ENCODE data around the gene SIK3. TPM values are rescaled to one million over a fixed set of nuclear protein-coding genes. Genes with fewer than 3 reads are reported as not detected.
A peak's percentile ranks its signal among the peaks of the same experiment; 100 is the strongest.

Gene SIK3
- total and polyA plus RNA-seq, 4 donors: 6.4 to 64.2 (median 39.0) TPM

- Histone ChIP-seq H3K4me3 (ENCODE audit: low read length in 2 of 2) (no peak overlapping the region), H3K27ac (ENCODE audit: low read depth in 1 of 2, low read length in 2 of 2) (no peak overlapping the region), H3K4me1 (ENCODE audit: control insufficient read depth in 1 of 2, insufficient read depth in 2 of 2, low read length in 2 of 2) (no peaks in the 10 kb centered on the region), H3K9me3 (ENCODE audit: control insufficient read depth, low read length) (no peaks in the 10 kb centered on the region), H3K36me3 (ENCODE audit: control insufficient read depth in 1 of 2, insufficient read depth in 2 of 2, low read length in 1 of 2) (no peaks in the 10 kb centered on the region), H3K27me3 (ENCODE audit: control insufficient read depth in 1 of 2, insufficient read depth in 2 of 2, low read length in 1 of 2) (no peaks in the 10 kb centered on the region)
- intact Hi-C loops (cut with DNase I): no loop called here
- DNase-seq: no peak
- WGBS, 2 donors: 88 to 91% methylated on average over 2 of the region's 2 CpGs
- ATAC-seq (ENCODE audit: low FRiP score): no peak
Measured at GRCh38 chr11:116969694-116970093, 128.5 kb downstream of the SIK3 start.

- ATAC-seq (ENCODE audit: low FRiP score): no peak
Measured at GRCh38 chr11:116964269-116964668, 134.0 kb downstream of the SIK3 start.

GRCh38 chr11:116963813-116964212 is 134.4 kb downstream of the SIK3 start:
- Histone ChIP-seq H3K27me3 (ENCODE audit: control insufficient read depth in 1 of 2, insufficient read depth in 2 of 2, low read length in 1 of 2) (no peaks in the 10 kb centered on the region), H3K4me1 (ENCODE audit: control insufficient read depth in 1 of 2, insufficient read depth in 2 of 2, low read length in 2 of 2) (no peaks in the 10 kb centered on the region)
- intact Hi-C loops (cut with DNase I): no loop called here

More at GRCh38 chr11:116964269-116964668, 134.0 kb downstream of the SIK3 start:
- no peak overlapping the region for H3K4me3 ChIP-seq (ENCODE audit: low read length in 2 of 2)
- no peak for DNase-seq
- no peaks in the 10 kb centered on the region for H3K27me3 ChIP-seq (ENCODE audit: control insufficient read depth in 1 of 2, insufficient read depth in 2 of 2, low read length in 1 of 2)
- H3K9me3 ChIP-seq (ENCODE audit: control insufficient read depth, low read length): no peaks in the 10 kb centered on the region
- H3K36me3 ChIP-seq (ENCODE audit: control insufficient read depth in 1 of 2, insufficient read depth in 2 of 2, low read length in 1 of 2): no peaks in the 10 kb centered on the region
- H3K4me1 ChIP-seq (ENCODE audit: control insufficient read depth in 1 of 2, insufficient read depth in 2 of 2, low read length in 2 of 2): no peaks in the 10 kb centered on the region
- H3K27ac ChIP-seq (ENCODE audit: low read depth in 1 of 2, low read length in 2 of 2): no peak overlapping the region
- intact Hi-C loops (cut with DNase I): no loop called here
- WGBS, 2 donors: 69 to 76% methylated on average over 4 of the region's 4 CpGs

GRCh38 chr11:116962108-116962507 is 136.1 kb downstream of the SIK3 start:
- intact Hi-C loops (cut with DNase I): no loop called here
- no peaks in the 10 kb centered on the region for H3K9me3 ChIP-seq (ENCODE audit: control insufficient read depth, low read length)

More at GRCh38 chr11:116963813-116964212, 134.4 kb downstream of the SIK3 start:
- ATAC-seq (ENCODE audit: low FRiP score) (no peak), DNase-seq (no peak)
- no peak overlapping the region for H3K27ac ChIP-seq (ENCODE audit: low read depth in 1 of 2, low read length in 2 of 2)
- no peak overlapping the region for H3K4me3 ChIP-seq (ENCODE audit: low read length in 2 of 2)
- H3K36me3 ChIP-seq (ENCODE audit: control insufficient read depth in 1 of 2, insufficient read depth in 2 of 2, low read length in 1 of 2): peaks cover 0 to 2% of the 10 kb centered on the region in 2 donors
- WGBS, 2 donors: 64 to 81% methylated on average over 4 of the region's 4 CpGs
- no peaks in the 10 kb centered on the region for H3K9me3 ChIP-seq (ENCODE audit: control insufficient read depth, low read length)

GRCh38 chr11:116960930-116961329 is 137.3 kb downstream of the SIK3 start:
- intact Hi-C loops (cut with DNase I): no loop called here
- Histone ChIP-seq H3K27me3 (ENCODE audit: control insufficient read depth in 1 of 2, insufficient read depth in 2 of 2, low read length in 1 of 2) (no peaks in the 10 kb centered on the region), H3K4me1 (ENCODE audit: control insufficient read depth in 1 of 2, insufficient read depth in 2 of 2, low read length in 2 of 2) (no peaks in the 10 kb centered on the region), H3K36me3 (ENCODE audit: control insufficient read depth in 1 of 2, insufficient read depth in 2 of 2, low read length in 1 of 2) (peaks cover 2% of the 10 kb centered on the region in 2 donors), H3K4me3 (ENCODE audit: low read length in 2 of 2) (no peak overlapping the region), H3K27ac (ENCODE audit: low read depth in 1 of 2, low read length in 2 of 2) (peak overlapping the region in 1 of 2 donors; percentile 40), H3K9me3 (ENCODE audit: control insufficient read depth, low read length) (no peaks in the 10 kb centered on the region)
- ATAC-seq (ENCODE audit: low FRiP score) (no peak), DNase-seq (no peak)
- WGBS, 2 donors: 9 to 12% methylated on average over 3 of the region's 3 CpGs

More at GRCh38 chr11:116962108-116962507, 136.1 kb downstream of the SIK3 start:
- Histone ChIP-seq H3K4me1 (ENCODE audit: control insufficient read depth in 1 of 2, insufficient read depth in 2 of 2, low read length in 2 of 2) (no peaks in the 10 kb centered on the region), H3K27ac (ENCODE audit: low read depth in 1 of 2, low read length in 2 of 2) (no peak overlapping the region), H3K27me3 (ENCODE audit: control insufficient read depth in 1 of 2, insufficient read depth in 2 of 2, low read length in 1 of 2) (no peaks in the 10 kb centered on the region), H3K36me3 (ENCODE audit: control insufficient read depth in 1 of 2, insufficient read depth in 2 of 2, low read length in 1 of 2) (peaks cover 0 to 2% of the 10 kb centered on the region in 2 donors), H3K4me3 (ENCODE audit: low read length in 2 of 2) (no peak overlapping the region)
- 91 to 94% methylated on average over 4 of the region's 4 CpGs for WGBS, 2 donors
- ATAC-seq (ENCODE audit: low FRiP score): no peak
- DNase-seq: no peak

GRCh38 chr11:116958246-116958645 is 140.0 kb downstream of the SIK3 start:
- Histone ChIP-seq H3K27ac (ENCODE audit: low read depth in 1 of 2, low read length in 2 of 2) (no peak overlapping the region), H3K27me3 (ENCODE audit: control insufficient read depth in 1 of 2, insufficient read depth in 2 of 2, low read length in 1 of 2) (no peaks in the 10 kb centered on the region), H3K4me3 (ENCODE audit: low read length in 2 of 2) (no peak overlapping the region), H3K36me3 (ENCODE audit: control insufficient read depth in 1 of 2, insufficient read depth in 2 of 2, low read length in 1 of 2) (peaks cover 2 to 7% of the 10 kb centered on the region in 2 donors), H3K9me3 (ENCODE audit: control insufficient read depth, low read length) (no peaks in the 10 kb centered on the region), H3K4me1 (ENCODE audit: control insufficient read depth in 1 of 2, insufficient read depth in 2 of 2, low read length in 2 of 2) (no peaks in the 10 kb centered on the region)
- 74 to 85% methylated on average over 3 of the region's 3 CpGs for WGBS, 2 donors
- ATAC-seq (ENCODE audit: low FRiP score): no peak
- intact Hi-C loops (cut with DNase I): no loop called here
- no peak for DNase-seq

GRCh38 chr11:116955949-116956348 is 142.3 kb downstream of the SIK3 start:
- DNase-seq (no peak), ATAC-seq (ENCODE audit: low FRiP score) (no peak)
- H3K36me3 ChIP-seq (ENCODE audit: control insufficient read depth in 1 of 2, insufficient read depth in 2 of 2, low read length in 1 of 2): peaks cover 2 to 9% of the 10 kb centered on the region in 2 donors
- H3K27ac ChIP-seq (ENCODE audit: low read depth in 1 of 2, low read length in 2 of 2): no peak overlapping the region
- no peak overlapping the region for H3K4me3 ChIP-seq (ENCODE audit: low read length in 2 of 2)
- no peaks in the 10 kb centered on the region for H3K27me3 ChIP-seq (ENCODE audit: control insufficient read depth in 1 of 2, insufficient read depth in 2 of 2, low read length in 1 of 2)
- 55 to 86% methylated on average over 4 of the region's 4 CpGs for WGBS, 2 donors
- H3K4me1 ChIP-seq (ENCODE audit: control insufficient read depth in 1 of 2, insufficient read depth in 2 of 2, low read length in 2 of 2): peaks cover 0 to 2% of the 10 kb centered on the region in 2 donors
- H3K9me3 ChIP-seq (ENCODE audit: control insufficient read depth, low read length): no peaks in the 10 kb centered on the region
- intact Hi-C loops (cut with DNase I): no loop called here

GRCh38 chr11:116955548-116955947 is 142.7 kb downstream of the SIK3 start:
- intact Hi-C loops (cut with DNase I): no loop called here
- no peak for ATAC-seq (ENCODE audit: low FRiP score)
- no peak for DNase-seq
- H3K4me1 ChIP-seq (ENCODE audit: control insufficient read depth in 1 of 2, insufficient read depth in 2 of 2, low read length in 2 of 2): peaks cover 0 to 2% of the 10 kb centered on the region in 2 donors
- 96 to 97% methylated on average over 3 of the region's 3 CpGs for WGBS, 2 donors
- no peak overlapping the region for H3K27ac ChIP-seq (ENCODE audit: low read depth in 1 of 2, low read length in 2 of 2)
- no peak overlapping the region for H3K4me3 ChIP-seq (ENCODE audit: low read length in 2 of 2)
- peaks cover 2 to 9% of the 10 kb centered on the region in 2 donors for H3K36me3 ChIP-seq (ENCODE audit: control insufficient read depth in 1 of 2, insufficient read depth in 2 of 2, low read length in 1 of 2)
- H3K27me3 ChIP-seq (ENCODE audit: control insufficient read depth in 1 of 2, insufficient read depth in 2 of 2, low read length in 1 of 2): no peaks in the 10 kb centered on the region
- no peaks in the 10 kb centered on the region for H3K9me3 ChIP-seq (ENCODE audit: control insufficient read depth, low read length)

- Histone ChIP-seq H3K4me3 (ENCODE audit: low read length in 2 of 2) (no peak overlapping the region), H3K27ac (ENCODE audit: low read depth in 1 of 2, low read length in 2 of 2) (no peak overlapping the region), H3K36me3 (ENCODE audit: control insufficient read depth in 1 of 2, insufficient read depth in 2 of 2, low read length in 1 of 2) (peaks cover 0 to 12% of the 10 kb centered on the region in 2 donors), H3K4me1 (ENCODE audit: control insufficient read depth in 1 of 2, insufficient read depth in 2 of 2, low read length in 2 of 2) (peaks cover 0 to 2% of the 10 kb centered on the region in 2 donors), H3K27me3 (ENCODE audit: control insufficient read depth in 1 of 2, insufficient read depth in 2 of 2, low read length in 1 of 2) (no peaks in the 10 kb centered on the region), H3K9me3 (ENCODE audit: control insufficient read depth, low read length) (no peaks in the 10 kb centered on the region)
- no peak for DNase-seq
- ATAC-seq (ENCODE audit: low FRiP score): no peak
- WGBS, 2 donors: 72 to 82% methylated on average over 6 of the region's 6 CpGs
- intact Hi-C loops (cut with DNase I): no loop called here
Measured at GRCh38 chr11:116953530-116954285, 144.5 kb downstream of the SIK3 start.
